ENCODE data around the gene ATP8A1.

The ATP8A1 gene

DNA sequence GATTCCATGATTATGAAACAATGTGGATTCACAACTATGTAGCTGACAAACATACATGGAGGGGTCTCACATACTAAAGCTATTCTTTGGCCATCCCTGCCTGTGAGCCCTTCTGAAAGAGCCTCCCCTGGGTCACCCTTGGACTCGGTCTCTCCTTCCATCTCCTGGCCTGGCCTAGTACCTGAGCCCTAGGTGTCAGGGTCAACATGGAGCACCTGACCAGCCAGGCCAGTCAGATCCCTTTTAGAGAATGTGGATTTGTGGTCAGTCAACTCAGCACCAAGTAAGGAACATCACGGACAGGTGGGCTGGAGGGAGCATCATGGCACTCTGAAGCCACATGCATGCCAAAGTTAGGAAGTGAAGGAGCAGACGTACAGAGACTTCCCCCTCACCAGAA lies 16.3 kb downstream of the ATP8A1 start:
- TF ChIP-seq, protein P1, sequence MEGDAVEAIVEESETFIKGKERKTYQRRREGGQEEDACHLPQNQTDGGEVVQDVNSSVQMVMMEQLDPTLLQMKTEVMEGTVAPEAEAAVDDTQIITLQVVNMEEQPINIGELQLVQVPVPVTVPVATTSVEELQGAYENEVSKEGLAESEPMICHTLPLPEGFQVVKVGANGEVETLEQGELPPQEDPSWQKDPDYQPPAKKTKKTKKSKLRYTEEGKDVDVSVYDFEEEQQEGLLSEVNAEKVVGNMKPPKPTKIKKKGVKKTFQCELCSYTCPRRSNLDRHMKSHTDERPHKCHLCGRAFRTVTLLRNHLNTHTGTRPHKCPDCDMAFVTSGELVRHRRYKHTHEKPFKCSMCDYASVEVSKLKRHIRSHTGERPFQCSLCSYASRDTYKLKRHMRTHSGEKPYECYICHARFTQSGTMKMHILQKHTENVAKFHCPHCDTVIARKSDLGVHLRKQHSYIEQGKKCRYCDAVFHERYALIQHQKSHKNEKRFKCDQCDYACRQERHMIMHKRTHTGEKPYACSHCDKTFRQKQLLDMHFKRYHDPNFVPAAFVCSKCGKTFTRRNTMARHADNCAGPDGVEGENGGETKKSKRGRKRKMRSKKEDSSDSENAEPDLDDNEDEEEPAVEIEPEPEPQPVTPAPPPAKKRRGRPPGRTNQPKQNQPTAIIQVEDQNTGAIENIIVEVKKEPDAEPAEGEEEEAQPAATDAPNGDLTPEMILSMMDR (conservative IDR thresholded peaks at IDR 0.05), result no peak
- no peak for TF ChIP-seq ZFX (IDR thresholded peaks at IDR 0.05)
- no peak overlapping the region for H3K27ac ChIP-seq

DNA sequence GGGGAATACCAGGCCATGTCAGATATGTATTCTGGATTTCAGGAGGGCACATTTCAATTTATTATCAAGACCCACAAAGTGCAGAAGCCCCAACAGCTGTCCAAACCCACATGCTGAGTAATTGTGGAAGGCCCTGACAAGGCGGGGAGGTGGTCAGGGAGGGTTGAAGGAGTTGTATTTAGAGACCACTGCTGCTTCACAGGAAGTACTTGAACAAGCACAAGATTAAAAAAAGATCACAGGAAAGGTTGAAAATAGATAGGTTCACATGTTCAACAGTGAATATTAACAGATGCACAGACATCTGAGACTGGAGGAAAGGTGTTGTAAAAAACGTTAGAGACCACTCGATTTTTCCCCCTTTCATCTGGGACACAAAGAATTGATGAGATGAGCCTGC lies 17.9 kb downstream of the ATP8A1 start:
- TF ChIP-seq, protein P1 (conservative IDR thresholded peaks at IDR 0.05), result no peak
- no peak for TF ChIP-seq ZFX (IDR thresholded peaks at IDR 0.05)
- H3K27ac ChIP-seq, result no peak overlapping the region

DNA sequence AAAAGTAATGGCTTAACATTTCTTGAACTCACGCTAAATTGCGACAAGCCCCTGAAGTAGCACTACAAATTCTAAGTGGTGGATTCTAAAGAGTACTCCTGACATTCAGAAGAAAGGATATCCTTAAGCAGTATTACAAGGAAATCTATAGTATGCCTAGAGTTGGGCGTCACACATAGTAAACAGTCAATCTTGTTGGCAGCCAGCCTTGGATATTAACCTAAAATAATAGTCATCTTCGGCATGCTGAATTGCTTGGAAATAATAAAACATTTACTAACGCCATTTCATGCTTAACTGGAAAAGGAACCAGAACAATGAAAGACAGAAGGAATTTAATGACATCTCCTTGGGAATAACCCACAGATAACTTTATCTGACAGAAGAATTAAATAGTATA lies 18.6 kb downstream of the ATP8A1 start:
- no peak overlapping the region for H3K27ac ChIP-seq
- TF ChIP-seq, protein P1 (conservative IDR thresholded peaks at IDR 0.05), result no peak
- TF ChIP-seq ZFX (IDR thresholded peaks at IDR 0.05), result no peak

DNA sequence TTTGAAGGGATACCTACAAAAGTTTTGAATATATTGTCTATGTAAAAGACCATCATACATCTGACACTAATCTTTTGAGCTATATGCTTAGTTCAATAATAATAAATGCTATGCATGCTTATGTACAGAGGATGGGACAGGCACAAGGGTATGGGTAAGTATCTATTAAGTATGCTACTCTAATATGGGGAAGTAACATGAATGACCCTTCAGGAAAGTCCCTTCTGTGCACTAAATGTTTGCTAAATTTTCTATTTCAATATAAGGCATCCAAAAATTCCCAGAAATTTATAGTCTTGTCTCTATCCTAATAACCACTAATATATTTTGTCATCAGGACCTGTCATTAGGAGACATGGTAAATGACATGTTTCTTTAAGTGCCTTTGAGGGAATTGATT lies 19.0 kb downstream of the ATP8A1 start:
- no peak for TF ChIP-seq ZFX (IDR thresholded peaks at IDR 0.05)
- TF ChIP-seq, protein P1 (conservative IDR thresholded peaks at IDR 0.05), result no peak
- no peak overlapping the region for H3K27ac ChIP-seq

DNA sequence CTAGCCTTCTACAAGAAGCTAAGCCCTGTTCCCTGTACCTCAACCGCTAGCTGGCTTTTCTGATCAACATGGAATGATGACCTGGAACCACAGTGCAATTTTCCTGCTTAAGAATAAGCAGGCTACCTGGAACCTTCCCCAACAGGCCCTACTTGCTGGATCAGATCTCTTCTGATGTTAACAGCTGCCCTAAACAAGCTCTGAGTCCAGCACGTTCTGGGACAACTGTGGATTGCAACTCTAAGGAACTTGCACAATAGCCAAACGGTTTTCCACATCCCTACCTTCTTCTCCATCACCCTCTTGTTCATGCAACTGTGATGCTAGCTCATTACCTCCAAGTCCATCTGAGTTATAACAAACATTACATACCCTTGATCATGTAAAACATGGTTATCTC lies 19.8 kb downstream of the ATP8A1 start:
- TF ChIP-seq ZFX (IDR thresholded peaks at IDR 0.05), result no peak
- TF ChIP-seq, protein P1 (conservative IDR thresholded peaks at IDR 0.05), result no peak
- H3K27ac ChIP-seq, result no peak overlapping the region

DNA sequence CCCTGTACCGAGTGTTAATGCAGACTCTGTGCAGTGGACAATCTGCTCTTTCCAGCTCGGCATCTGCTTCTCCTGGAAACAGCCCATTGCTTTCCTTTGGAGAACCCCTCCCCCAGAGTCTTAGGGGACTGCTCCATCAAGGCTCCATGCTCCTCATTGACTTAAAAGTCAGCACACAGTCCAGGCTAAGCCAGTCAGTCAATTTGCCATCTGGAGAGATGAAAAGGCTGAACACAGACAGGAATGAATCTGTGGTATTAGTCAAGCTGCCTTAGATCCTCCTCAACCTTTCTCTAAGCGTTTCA lies 20.3 kb downstream of the ATP8A1 start:
- H3K27ac ChIP-seq, result no peak overlapping the region

DNA sequence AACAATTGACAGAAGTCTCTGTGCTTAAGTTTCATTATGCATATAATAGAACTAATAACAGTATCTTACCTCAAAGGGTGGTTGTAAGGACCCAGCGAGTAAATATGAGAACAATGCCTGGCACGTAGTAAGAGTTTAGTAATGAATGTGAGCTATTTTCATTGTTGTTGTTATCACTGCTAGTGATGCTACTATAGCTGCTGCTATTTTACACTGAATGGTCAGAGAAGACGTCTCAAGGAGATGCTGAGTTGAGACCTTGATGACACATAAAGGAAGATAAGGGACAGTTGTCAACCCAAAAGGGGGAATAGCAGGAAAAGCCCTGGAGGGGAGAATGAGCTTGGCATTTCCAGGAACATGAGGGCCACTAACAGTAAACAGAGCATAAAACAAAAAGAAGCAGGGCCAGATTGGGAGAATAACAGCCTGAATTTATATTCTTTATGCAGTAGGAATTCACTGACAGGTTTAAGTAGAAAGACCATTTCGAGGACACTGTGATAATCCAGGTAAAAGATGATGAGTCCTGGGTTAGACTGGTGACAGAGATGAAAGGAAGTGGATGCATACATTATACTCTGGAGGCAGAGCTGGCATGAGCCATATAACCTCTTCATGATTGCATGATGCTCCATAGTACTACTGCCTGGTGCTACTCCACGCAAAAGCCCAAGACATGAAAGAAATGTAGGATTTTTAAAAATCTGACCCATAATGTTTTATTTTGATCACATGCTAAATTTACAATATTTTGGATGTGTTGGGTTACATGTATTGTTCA lies 23.1 kb downstream of the ATP8A1 start:
- TF ChIP-seq, protein P1 (conservative IDR thresholded peaks at IDR 0.05), result no peak
- TF ChIP-seq ZFX (IDR thresholded peaks at IDR 0.05), result no peak

More for the DNA sequence above, 20.3 kb downstream of the ATP8A1 start:
- TF ChIP-seq ZFX (IDR thresholded peaks at IDR 0.05), result no peak
- TF ChIP-seq, protein P1 (conservative IDR thresholded peaks at IDR 0.05), result no peak

More for the DNA sequence above, 23.1 kb downstream of the ATP8A1 start:
- H3K27ac ChIP-seq, result no peak overlapping the region
